AG10803 (cell line): Measurements from ENCODE around the gene AP2A1.

Source experiments
- DNase-seq: peaks from one replicate; pipeline ENCODE4 v3.0.0; 2010; ENCODE audit warnings: low read depth
- H3K4me3 ChIP-seq: 2 replicates; pipeline ENCODE4 v1.5.1; 2011; ENCODE audit warnings: mild to moderate bottlenecking, low read length, control low read depth
- CTCF ChIP-seq: conservative IDR thresholded peaks from 2 replicates; pipeline ENCODE4 v1.5.1; 2011; ENCODE audit warnings: mild to moderate bottlenecking, low read length, control low read depth, inconsistent platforms

Gene AP2A1

GRCh38 chr19:49773663-49774350 lies 7.0 kb downstream of the AP2A1 start:
- no peak for TF ChIP-seq CTCF
- no peak overlapping the region for H3K4me3 ChIP-seq
- no peak for DNase-seq

GRCh38 chr19:49774969-49775368 lies 8.2 kb downstream of the AP2A1 start:
- DNase-seq: no peak
- H3K4me3 ChIP-seq: no peak overlapping the region
- TF ChIP-seq CTCF: no peak

GRCh38 chr19:49775742-49776370 lies 9.1 kb downstream of the AP2A1 start:
- TF ChIP-seq CTCF: no peak
- no peak for DNase-seq
- H3K4me3 ChIP-seq: no peak overlapping the region

GRCh38 chr19:49776371-49776764 lies 9.6 kb downstream of the AP2A1 start:
- no peak overlapping the region for H3K4me3 ChIP-seq

GRCh38 chr19:49779731-49780555 lies 13.1 kb downstream of the AP2A1 start:
- no peak for DNase-seq
- no peak for TF ChIP-seq CTCF
- H3K4me3 ChIP-seq: no peak overlapping the region

More at GRCh38 chr19:49776371-49776764, 9.6 kb downstream of the AP2A1 start:
- no peak for DNase-seq
- no peak for TF ChIP-seq CTCF

GRCh38 chr19:49780861-49781260 lies 14.1 kb downstream of the AP2A1 start:
- H3K4me3 ChIP-seq: no peak overlapping the region
- no peak for DNase-seq
- TF ChIP-seq CTCF: no peak

GRCh38 chr19:49781394-49781793 lies 14.6 kb downstream of the AP2A1 start:
- DNase-seq: no peak
- no peak overlapping the region for H3K4me3 ChIP-seq
- no peak for TF ChIP-seq CTCF
